HAP-1 (cell line): Measurements from ENCODE around the gene PARP1.

Experiments
- DNase-seq, 2 experiments: peaks; one replicate each; pipeline ENCODE4 v3.0.0-alpha.2; 2016 to 2020; ENCODE audit warnings: low spot score in 2 of 2
- H3K27me3 ChIP-seq: fragments of 250-450 bp; sonication (Bioruptor Pico); 2 replicates; pipeline ENCODE4 v1.5.1; 2020; ENCODE audit warnings: low read depth, mild to moderate bottlenecking, moderate library complexity
- H3K36me3 ChIP-seq: fragments of 250-450 bp; sonication (Bioruptor Pico); replicated peaks from 2 replicates; pipeline ENCODE4 v1.5.1; 2020; ENCODE audit warnings: mild to moderate bottlenecking
- H3K4me1 ChIP-seq: fragments of 250-450 bp; sonication (Bioruptor Pico); 2 replicates; pipeline ENCODE4 v1.5.1; 2020; ENCODE audit warnings: mild to moderate bottlenecking
- H3K4me3 ChIP-seq: fragments of 250-450 bp; sonication (Bioruptor Pico); 2 replicates; pipeline ENCODE4 v1.5.1; 2020; ENCODE audit warnings: mild to moderate bottlenecking, moderate library complexity
- H3K9me3 ChIP-seq: fragments of 250-450 bp; sonication (Bioruptor Pico); 2 replicates; pipeline ENCODE4 v1.5.1; 2020; ENCODE audit warnings: mild to moderate bottlenecking, moderate library complexity
- in situ Hi-C: fragments of 300-500 bp; cut with MboI; formaldehyde crosslinking; loops from 3 replicates; pipeline ENCODE4 v1.14.3; 2020; ENCODE audit warnings: low sequenced_read_pairs, inconsistent platforms, mixed read lengths

Gene PARP1

DNA sequence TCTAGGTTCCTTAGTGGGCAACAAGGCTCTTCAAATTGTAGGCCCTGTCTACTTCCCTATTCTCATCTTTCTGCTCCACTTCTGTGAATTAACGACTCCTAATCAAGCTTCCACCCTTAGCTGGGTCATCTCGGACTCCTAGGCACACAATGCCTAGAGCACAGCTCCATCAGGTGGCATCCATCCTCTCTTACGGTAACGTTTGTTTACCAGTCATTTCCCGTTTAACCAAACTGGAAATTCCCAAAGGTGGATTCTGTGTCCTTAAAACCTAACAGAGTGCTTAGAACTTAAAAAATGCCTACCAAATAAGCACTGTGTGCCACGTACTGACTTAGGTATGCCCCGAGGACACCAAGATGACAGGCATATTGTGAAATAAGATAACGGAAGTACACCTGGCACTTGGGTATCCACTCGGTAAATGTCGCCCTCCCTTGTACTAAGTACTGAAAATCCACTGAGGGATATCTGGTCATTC, 1.5 kb downstream of the PARP1 start:
- no peak for DNase-seq
- in situ Hi-C loops: no loop called here
- H3K4me3 ChIP-seq: peak overlapping the region; percentile 85
- no peaks in the 10 kb centered on the region for H3K27me3 ChIP-seq
- H3K9me3 ChIP-seq: no peaks in the 10 kb centered on the region
- H3K36me3 ChIP-seq: peaks cover 19% of the 10 kb centered on the region
- peaks cover 28% of the 10 kb centered on the region for H3K4me1 ChIP-seq

DNA sequence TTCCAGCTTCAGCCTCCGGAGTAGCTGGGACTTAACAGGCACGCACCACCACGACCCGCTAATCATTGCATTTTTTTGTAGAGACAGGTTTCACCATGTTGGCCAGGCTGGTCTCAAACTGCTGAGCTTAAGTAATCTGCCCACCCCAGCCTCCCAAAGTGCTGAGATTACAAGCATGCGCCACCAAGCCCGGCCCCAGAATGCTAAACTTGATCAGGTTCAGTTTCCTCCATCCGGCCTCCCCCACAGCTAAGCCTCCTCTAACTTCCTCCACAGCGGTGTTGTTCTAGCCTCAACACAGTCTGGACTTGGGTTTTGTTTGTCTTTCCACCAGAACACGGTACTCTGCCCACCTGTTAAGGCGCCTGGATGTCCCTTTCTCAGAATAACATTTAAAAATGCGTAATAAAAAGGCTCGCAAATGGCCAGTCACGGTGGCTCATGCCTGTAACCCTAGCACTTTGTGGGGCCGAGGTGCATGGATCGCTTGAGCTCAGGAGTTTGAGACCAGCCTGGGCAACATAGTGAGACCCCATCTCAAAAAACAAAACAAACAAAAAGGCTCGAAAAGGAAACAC, 2.4 kb downstream of the PARP1 start:
- Histone ChIP-seq H3K4me3 (peak overlapping the region; percentile 85), H3K36me3 (peaks cover 29% of the 10 kb centered on the region), H3K9me3 (no peaks in the 10 kb centered on the region), H3K4me1 (peaks cover 28% of the 10 kb centered on the region), H3K27me3 (no peaks in the 10 kb centered on the region)
- peak; percentile 46 to 70 for DNase-seq
- in situ Hi-C loops: no loop called here

DNA sequence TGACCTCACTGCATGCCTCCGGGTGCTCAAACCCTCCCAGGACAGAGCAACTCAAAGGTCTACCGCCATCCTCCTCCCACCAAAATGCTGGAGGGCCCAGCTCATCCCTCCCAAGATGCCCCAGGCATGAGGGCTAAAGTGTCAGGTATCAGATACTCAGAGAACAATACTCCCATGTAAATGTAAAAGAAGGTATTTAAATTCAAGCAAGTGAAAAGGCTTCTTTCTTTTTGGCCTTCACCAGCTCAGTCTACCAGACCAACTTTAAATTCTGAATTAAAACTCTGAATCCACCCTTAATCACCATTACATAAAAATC, 3.0 kb downstream of the PARP1 start:
- H3K9me3 ChIP-seq: no peaks in the 10 kb centered on the region
- in situ Hi-C loops: no loop called here
- no peaks in the 10 kb centered on the region for H3K27me3 ChIP-seq
- H3K36me3 ChIP-seq: peaks cover 35% of the 10 kb centered on the region
- DNase-seq: peak; percentile 85 to 96
- peaks cover 28% of the 10 kb centered on the region for H3K4me1 ChIP-seq
- peak overlapping the region; percentile 85 for H3K4me3 ChIP-seq

DNA sequence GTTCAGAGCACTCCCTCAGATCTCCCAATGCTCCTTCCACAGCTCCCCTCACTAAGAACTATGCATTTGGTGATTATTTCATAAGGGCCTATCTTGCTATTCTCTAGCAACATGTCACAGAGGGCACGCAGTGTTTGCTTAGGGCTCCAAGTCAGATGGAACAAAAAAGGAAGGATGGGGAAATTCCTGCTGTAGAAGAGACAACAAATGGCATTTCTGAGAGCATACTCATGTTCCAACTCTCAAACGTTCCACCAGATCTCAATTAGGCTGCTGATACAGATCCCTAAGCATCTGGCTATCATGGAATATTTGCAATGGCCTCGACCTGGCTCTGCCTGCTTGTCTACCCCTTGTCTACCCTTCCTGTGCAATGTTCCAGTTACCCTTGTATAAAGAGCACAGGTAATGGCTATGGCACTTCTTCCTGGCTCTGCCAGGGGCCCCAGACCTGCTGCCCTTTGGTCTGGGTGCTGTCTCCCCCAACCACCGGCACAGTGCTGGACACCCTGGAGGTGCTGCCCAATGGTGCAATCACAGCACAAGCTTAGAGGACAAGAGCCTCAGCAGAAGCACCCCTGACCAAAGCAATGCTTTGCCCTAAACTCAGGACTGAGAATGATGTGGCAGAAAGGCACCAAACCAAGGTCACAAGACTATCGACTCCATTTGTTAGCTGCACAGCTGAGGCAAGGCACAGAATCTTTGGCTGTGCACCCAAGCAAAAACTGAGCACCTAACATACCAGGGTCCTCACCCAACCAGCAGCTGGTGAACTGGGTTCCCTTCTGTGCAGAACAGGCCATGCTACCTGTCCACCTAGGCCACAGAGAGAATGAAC, 3.6 kb downstream of the PARP1 start:
- no peaks in the 10 kb centered on the region for H3K9me3 ChIP-seq
- peaks cover 28% of the 10 kb centered on the region for H3K4me1 ChIP-seq
- no peaks in the 10 kb centered on the region for H3K27me3 ChIP-seq
- peak overlapping the region; percentile 85 for H3K4me3 ChIP-seq
- in situ Hi-C loops: no loop called here
- peaks cover 41% of the 10 kb centered on the region for H3K36me3 ChIP-seq
- DNase-seq: peak in 1 of 2 experiments; percentile 5

DNA sequence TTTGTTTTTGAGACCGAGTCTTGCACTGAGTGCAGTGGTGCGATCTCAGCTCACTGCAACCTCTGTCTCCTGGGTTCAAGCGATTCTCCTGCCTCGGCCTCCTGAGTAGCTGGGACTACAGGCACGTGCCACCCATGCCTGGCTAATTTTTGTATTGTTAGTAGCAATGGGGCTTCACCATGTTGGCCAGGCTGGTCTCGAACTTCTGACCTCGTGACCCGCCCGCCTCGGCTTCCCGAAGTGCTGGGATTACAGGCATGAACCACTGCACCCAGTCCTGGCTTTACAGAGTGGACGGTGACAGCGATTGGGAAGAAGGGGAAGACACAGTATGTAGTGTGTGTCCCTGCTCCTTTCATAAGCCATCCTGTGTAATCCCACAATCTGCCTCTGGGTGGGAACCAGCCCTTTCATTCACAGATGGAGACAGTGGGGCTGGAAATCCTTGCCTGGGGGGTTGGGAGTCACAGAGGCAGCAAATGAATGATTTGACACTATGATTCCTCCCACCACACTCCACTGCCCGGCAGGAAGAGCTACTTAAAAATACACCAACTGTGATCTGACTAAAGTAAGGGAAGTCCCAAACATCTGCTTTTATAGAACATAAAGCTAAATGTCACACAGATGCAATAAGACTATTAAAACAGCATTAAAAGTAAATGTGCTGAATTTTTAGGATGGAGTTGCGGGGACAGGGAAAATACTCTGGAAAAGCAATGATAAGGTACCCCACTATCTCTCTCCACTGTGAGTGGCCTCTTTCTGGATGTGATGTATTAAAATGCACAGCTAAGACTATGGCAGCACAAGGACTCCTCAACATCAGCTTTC, 4.5 kb downstream of the PARP1 start:
- in situ Hi-C loops: no loop called here
- peaks cover 26% of the 10 kb centered on the region for H3K4me1 ChIP-seq
- H3K4me3 ChIP-seq: no peak overlapping the region
- H3K9me3 ChIP-seq: no peaks in the 10 kb centered on the region
- peak; percentile 61 to 80 for DNase-seq
- no peaks in the 10 kb centered on the region for H3K27me3 ChIP-seq
- peaks cover 48% of the 10 kb centered on the region for H3K36me3 ChIP-seq

DNA sequence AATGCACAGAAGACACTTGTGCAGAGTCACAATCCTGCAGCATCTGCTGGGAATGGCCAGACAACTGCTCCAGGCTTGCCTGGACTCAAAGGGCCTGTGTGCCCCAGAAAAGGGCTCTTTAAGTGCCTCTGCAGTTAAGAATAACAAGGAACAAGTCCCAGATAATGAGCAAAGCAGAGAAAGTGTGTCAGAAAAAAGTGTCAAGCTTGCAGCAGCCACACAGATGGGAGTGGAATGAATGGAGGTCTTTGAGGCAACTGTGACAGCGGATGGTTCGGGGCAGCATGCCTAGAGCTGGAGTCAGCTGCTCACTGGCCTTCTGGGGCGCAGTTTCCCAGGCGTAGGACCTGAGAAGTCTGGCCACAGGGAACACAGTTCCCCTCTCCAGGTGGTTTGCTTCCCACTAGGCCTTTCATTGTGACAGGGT, 5.1 kb downstream of the PARP1 start:
- in situ Hi-C loops: no loop called here
- H3K9me3 ChIP-seq: no peaks in the 10 kb centered on the region
- no peak overlapping the region for H3K4me3 ChIP-seq
- peaks cover 54% of the 10 kb centered on the region for H3K36me3 ChIP-seq
- H3K4me1 ChIP-seq: peaks cover 23% of the 10 kb centered on the region
- DNase-seq: no peak
- no peaks in the 10 kb centered on the region for H3K27me3 ChIP-seq

DNA sequence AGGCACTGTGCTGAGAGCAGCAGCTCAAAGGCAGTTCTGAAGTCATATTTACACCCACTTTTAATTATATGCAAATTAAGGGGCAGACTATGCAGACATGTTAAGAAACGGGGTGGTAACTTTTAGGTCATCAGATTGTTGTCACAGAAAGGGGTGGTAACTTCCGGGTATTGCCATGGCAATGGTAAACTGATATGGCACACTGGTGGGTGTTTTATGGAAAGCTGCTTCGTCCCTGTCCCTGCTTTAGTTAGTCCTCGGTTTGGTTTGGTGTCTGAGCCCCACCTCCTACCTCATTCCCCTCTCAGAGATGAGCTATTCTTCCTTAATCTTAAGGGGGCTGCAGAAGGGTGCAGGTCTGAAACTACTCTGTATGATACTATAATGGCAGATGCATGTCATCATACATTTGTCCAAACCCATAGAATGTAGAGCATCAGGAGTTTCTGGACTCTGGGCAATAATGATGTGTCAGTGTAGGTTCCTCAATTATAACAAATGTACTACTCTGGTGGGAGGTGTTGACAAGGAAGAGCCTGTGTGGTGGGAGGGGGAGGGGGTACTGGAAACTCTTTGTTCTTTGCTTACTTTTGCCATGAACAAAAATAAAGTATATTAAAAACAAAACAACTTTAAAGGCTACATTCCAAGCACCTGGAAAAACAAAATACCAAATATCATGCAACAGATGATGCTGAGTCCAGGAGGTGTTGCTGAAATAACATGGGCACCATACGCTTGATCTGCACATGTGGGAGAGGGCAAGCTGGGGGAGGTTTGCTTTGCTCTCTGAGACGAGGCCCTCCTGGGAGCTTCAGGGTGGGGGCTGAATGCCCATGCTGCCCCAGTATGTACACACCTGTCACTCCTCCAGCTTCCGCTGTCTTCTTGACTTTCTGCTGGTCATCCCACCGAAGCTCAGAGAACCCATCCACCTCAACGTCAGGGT, 6.3 kb downstream of the PARP1 start:
- no peak for DNase-seq
- Histone ChIP-seq H3K4me1 (peaks cover 23% of the 10 kb centered on the region), H3K36me3 (peaks cover 53% of the 10 kb centered on the region), H3K4me3 (no peak overlapping the region), H3K27me3 (no peaks in the 10 kb centered on the region), H3K9me3 (no peaks in the 10 kb centered on the region)
- in situ Hi-C loops: no loop called here

DNA sequence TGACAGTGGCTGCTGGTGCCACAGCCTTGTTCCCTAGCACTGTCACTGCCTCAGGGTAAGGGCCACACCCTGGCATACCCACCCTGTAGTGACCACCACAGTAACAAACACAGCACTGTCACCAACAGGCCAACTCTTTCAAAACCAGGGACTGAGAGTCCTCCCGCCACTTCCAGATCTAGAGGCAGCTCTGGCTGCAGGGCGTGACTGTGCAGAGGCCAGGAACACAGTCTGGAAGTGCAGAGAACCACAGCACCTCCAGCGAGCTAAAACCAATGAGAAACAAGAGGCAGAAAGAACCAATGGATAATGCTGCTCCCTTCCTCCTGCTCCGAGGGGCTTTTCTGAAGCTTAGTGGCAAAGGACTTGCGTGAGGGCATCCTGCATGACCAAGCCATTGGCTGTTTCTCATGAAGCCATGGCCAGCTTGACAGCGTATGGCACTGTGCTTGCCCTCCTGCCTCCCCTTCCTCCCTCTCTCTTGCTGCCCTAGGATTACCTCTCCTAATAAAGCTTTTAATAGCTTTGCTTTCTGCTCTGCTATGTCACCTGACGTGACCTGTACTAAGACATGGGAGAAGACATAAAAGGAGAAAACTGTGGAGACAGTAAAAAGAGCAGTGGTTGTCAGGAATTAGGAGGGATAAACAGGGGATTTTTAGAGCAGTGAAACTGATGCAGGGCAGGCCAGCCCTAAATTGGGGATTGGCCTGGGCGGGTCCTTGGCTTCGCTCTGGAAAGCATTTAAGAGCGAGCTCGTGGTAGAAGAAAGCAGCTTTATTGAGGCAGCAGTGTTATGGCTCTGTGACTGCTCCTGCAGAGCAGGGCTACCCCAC, 7.2 kb downstream of the PARP1 start:
- DNase-seq: peak in 1 of 2 experiments; percentile 34
- H3K36me3 ChIP-seq: peaks cover 59% of the 10 kb centered on the region
- H3K27me3 ChIP-seq: no peaks in the 10 kb centered on the region
- in situ Hi-C loops: no loop called here
- H3K9me3 ChIP-seq: no peaks in the 10 kb centered on the region
- H3K4me1 ChIP-seq: peaks cover 23% of the 10 kb centered on the region
- H3K4me3 ChIP-seq: no peak overlapping the region

DNA sequence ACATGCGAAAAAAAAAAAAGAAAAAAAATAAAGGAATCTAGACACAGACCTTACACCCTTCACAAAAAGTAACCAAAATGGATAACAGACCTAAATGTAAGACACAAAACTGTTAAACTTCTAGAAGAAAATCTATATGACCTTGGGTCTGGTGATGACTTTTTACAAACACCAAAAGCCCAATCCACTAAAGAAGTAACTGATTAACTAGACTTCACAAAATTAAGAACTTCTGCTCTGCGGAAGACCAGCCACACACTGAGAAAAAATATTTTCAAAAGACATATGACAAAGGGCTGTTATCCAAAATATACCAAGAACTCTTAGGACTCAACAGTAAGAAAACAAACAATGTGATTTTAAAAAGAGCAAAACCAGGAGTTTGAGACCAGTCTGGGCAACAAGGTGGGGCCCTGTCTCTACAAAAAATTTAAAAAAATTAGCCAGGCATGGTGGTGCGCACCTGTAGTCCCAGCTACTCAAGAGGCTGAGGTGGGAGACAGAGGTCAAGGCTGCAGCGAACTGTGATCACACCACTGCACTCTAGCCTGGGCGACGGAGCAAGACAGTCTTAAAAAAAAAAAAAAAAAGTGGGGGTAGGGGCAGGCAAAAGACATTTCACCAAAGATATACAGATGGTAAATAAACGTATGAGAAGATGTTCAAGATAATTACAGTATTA, 9.8 kb downstream of the PARP1 start:
- Histone ChIP-seq H3K4me1 (peaks cover 4% of the 10 kb centered on the region), H3K4me3 (no peak overlapping the region), H3K27me3 (no peaks in the 10 kb centered on the region), H3K36me3 (peaks cover 83% of the 10 kb centered on the region), H3K9me3 (no peaks in the 10 kb centered on the region)
- no peak for DNase-seq
- in situ Hi-C loops: no loop called here

DNA sequence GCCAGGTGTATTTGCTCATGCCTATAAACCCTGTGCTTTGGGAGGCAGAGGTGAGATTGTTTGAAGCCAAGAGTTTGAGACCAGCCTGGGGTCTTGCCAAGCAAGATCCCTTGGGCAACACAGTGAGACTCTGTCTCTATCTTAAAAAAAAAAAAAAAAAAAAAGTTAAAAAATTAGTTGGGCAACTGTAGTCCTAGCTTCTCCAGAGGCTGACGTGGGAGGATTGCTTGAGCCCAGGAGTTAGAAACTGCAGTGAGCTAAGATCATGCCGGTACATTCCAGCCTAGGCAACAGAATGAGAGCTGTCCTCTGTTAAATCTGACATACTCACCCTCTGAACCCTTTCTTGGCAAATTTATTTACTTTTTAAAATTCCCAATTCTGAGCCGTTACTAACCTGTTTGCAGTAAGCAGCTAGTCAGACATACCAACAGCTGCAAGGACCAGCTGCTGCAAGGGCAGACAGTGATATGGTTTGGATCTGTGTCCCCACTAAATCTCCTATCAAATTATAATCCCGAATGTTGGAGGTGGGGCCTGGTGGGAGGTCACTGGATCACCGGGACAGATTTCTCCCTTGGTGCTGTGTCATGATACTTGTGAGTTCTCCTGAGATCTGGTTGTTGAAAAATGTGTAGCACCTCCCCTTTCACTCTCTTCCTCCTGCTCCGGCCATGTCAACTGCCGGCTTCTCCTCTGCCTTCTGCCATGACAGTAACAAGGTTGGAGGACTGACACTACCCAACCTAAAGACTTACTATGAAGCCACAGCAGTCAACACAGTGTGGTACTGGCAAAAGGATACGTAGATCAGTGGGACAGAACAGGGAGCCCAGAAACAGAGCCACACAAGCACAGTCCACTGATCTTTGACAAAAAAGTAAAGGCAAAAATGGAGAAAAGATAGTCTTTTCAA, 10.6 kb downstream of the PARP1 start:
- H3K27me3 ChIP-seq: no peaks in the 10 kb centered on the region
- H3K9me3 ChIP-seq: no peaks in the 10 kb centered on the region
- H3K36me3 ChIP-seq: peaks cover 83% of the 10 kb centered on the region
- no peak overlapping the region for H3K4me3 ChIP-seq
- no peak for DNase-seq
- H3K4me1 ChIP-seq: no peaks in the 10 kb centered on the region
- in situ Hi-C loops: no loop called here

DNA sequence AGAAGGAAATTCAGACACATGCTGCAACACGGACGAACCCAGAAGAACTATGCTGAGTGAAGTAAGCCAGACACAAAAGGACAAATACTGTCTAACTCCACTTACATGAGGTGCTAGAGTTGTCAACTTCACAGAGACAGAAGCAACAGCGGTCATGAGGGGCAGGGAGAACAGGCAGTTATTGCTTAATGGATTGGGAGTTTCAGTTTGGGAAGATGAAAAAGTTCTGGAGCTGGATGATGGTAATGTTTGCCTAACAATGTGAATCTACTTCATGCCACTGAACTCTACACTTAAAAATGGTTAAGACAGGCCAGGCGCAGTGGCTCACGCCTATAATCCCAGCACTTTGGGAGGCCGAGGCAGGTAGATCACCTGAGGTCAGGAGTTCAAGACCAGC, 12.1 kb downstream of the PARP1 start:
- Histone ChIP-seq H3K36me3 (peaks cover 83% of the 10 kb centered on the region), H3K4me1 (no peaks in the 10 kb centered on the region), H3K4me3 (no peak overlapping the region), H3K9me3 (no peaks in the 10 kb centered on the region), H3K27me3 (no peaks in the 10 kb centered on the region)
- in situ Hi-C loops: no loop called here
- DNase-seq: no peak
